ENCODE measurements around the gene FBXO42.
"Not testable (repeated sequence)": the region's sequence is repeated elsewhere in the genome, so short reads cannot be mapped to it uniquely, and the experiment has no call there.

Gene FBXO42

GRCh38 chr1:16258591-16259135 lies 93.6 kb downstream of the FBXO42 start:
- DNase-seq = no peak

GRCh38 chr1:16257968-16258367 lies 94.3 kb downstream of the FBXO42 start:
- no peak for DNase-seq

GRCh38 chr1:16257556-16257955 lies 94.7 kb downstream of the FBXO42 start:
- DNase-seq = not testable (repeated sequence)

- DNase-seq = no peak
Measured at GRCh38 chr1:16256478-16256877, 95.8 kb downstream of the FBXO42 start.

- DNase-seq = no peak
Measured at GRCh38 chr1:16254263-16254928, 97.9 kb downstream of the FBXO42 start.

- no peak for DNase-seq
Measured at GRCh38 chr1:16253332-16253922, 98.9 kb downstream of the FBXO42 start.

- DNase-seq = no peak
Measured at GRCh38 chr1:16252912-16253311, 99.4 kb downstream of the FBXO42 start.

GRCh38 chr1:16251381-16251780 lies 100.9 kb downstream of the FBXO42 start:
- no peak for DNase-seq

- DNase-seq = no peak
Measured at GRCh38 chr1:16250524-16251251, 101.6 kb downstream of the FBXO42 start.

- no peak for DNase-seq
Measured at GRCh38 chr1:16249596-16250241, 102.6 kb downstream of the FBXO42 start.

GRCh38 chr1:16248603-16249516 lies 103.4 kb downstream of the FBXO42 start:
- DNase-seq = peak; percentile 76

GRCh38 chr1:16248007-16248436 lies 104.3 kb downstream of the FBXO42 start:
- no peak for DNase-seq

GRCh38 chr1:16247441-16247840 lies 104.8 kb downstream of the FBXO42 start:
- DNase-seq = no peak

- no peak for DNase-seq
Measured at GRCh38 chr1:16246961-16247360, 105.3 kb downstream of the FBXO42 start.

GRCh38 chr1:16246239-16246638 lies 106.0 kb downstream of the FBXO42 start:
- DNase-seq = not testable (repeated sequence)

- DNase-seq = no peak
Measured at GRCh38 chr1:16245476-16246196, 106.6 kb downstream of the FBXO42 start.

- no peak for DNase-seq
Measured at GRCh38 chr1:16244650-16245285, 107.5 kb downstream of the FBXO42 start.

- peak in 1 of 2 experiments; percentile 43 for DNase-seq
Measured at GRCh38 chr1:16243936-16244649, 108.2 kb downstream of the FBXO42 start.

- DNase-seq = no peak
Measured at GRCh38 chr1:16243215-16243610, 109.1 kb downstream of the FBXO42 start.

- DNase-seq = no peak
Measured at GRCh38 chr1:16242556-16243214, 109.6 kb downstream of the FBXO42 start.
